Colonic mucosa (tissue), 4 donors: ENCODE measurements around the gene GNG13. TPM values are rescaled to one million over a fixed set of nuclear protein-coding genes. Genes with fewer than 3 reads are reported as not detected.

Source experiments
- DNase-seq: peaks from one replicate; pipeline ENCODE4 v3.0.0-alpha.2; 2020
- H3K27ac ChIP-seq: fragments of 200-600 bp; one replicate; pipeline ENCODE4 v1.8.0; 2021
- H3K27me3 ChIP-seq: fragments of 200-600 bp; one replicate; pipeline ENCODE4 v1.8.0; 2021
- H3K36me3 ChIP-seq: fragments of 200-600 bp; one replicate; pipeline ENCODE4 v1.8.0; 2021
- H3K4me1 ChIP-seq: fragments of 200-600 bp; one replicate; pipeline ENCODE4 v1.8.0; 2021; ENCODE audit warnings: mild to moderate bottlenecking
- H3K4me3 ChIP-seq: fragments of 200-600 bp; one replicate; pipeline ENCODE4 v1.8.0; 2021
- H3K9ac ChIP-seq, 2 donors: one replicate each; pipeline ENCODE4 v1.7.0; 2013; ENCODE audit warnings: control low read depth in 2 of 2, low read depth in 2 of 2, low read length in 2 of 2
- H3K9me3 ChIP-seq: fragments of 200-600 bp; one replicate; pipeline ENCODE4 v1.8.0; 2021
- intact Hi-C: fragments of 100-400 bp; cut with DNase I; formaldehyde crosslinking; loops from one replicate; pipeline ENCODE4 v1.14.1; 2022
- total RNA-seq, 2 donors: library from RNA; stranded (reverse); fragmentation: NEBNext Ultra II Directional in 1 of 2; extraction: Animal tissue kit (Norgen Biotek cat#: 25700) in 1 of 2; gene quantifications; one replicate each; pipeline ENCODE4 v1.2.1, GENCODE V29; 2021
- TF ChIP-seq, protein P1 (sequence below): fragments of 200-600 bp; IDR thresholded peaks from one replicate; pipeline ENCODE4 v1.8.0; 2022; ENCODE audit warnings: antibody characterized with exemption, mild to moderate bottlenecking
- donor health status: healthy.
- donor health status: DM: no; HTN: no; CAD: no.
- donor health status: DM: no; HTN: no; CAD: no.

The GNG13 gene
- total RNA-seq, 2 donors from 2014 or later: 0.24 TPM; not detected in 1

DNA sequence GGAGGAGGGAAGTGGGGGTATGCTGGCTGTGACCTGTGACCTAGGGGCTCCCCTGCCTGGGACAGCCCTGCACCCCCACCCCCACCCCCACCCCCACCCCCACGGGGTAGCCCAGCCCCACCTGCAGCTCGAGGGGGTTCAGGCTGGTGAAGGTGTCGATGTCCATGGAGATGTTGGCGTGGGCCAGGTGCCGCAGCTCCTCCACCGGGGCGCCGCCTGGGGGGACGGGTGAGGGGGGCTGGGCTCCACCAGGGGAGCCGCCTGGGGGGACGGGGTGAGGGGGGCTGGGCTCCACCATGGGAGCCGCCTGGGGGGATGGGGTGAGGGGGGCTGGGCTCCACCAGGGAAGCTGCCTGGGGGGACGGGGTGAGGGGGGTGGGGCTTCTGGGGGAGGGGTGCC, 30.1 kb downstream of the GNG13 start:
- Histone ChIP-seq H3K4me3 (no peak overlapping the region), H3K27ac (no peak overlapping the region), H3K27me3 (no peaks in the 10 kb centered on the region), H3K9ac (no peak overlapping the region), H3K4me1 (no peaks in the 10 kb centered on the region), H3K9me3 (no peaks in the 10 kb centered on the region), H3K36me3 (no peaks in the 10 kb centered on the region)
- intact Hi-C loops: no loop called here
- DNase-seq: no peak
- TF ChIP-seq, protein P1, sequence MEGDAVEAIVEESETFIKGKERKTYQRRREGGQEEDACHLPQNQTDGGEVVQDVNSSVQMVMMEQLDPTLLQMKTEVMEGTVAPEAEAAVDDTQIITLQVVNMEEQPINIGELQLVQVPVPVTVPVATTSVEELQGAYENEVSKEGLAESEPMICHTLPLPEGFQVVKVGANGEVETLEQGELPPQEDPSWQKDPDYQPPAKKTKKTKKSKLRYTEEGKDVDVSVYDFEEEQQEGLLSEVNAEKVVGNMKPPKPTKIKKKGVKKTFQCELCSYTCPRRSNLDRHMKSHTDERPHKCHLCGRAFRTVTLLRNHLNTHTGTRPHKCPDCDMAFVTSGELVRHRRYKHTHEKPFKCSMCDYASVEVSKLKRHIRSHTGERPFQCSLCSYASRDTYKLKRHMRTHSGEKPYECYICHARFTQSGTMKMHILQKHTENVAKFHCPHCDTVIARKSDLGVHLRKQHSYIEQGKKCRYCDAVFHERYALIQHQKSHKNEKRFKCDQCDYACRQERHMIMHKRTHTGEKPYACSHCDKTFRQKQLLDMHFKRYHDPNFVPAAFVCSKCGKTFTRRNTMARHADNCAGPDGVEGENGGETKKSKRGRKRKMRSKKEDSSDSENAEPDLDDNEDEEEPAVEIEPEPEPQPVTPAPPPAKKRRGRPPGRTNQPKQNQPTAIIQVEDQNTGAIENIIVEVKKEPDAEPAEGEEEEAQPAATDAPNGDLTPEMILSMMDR: no peak

DNA sequence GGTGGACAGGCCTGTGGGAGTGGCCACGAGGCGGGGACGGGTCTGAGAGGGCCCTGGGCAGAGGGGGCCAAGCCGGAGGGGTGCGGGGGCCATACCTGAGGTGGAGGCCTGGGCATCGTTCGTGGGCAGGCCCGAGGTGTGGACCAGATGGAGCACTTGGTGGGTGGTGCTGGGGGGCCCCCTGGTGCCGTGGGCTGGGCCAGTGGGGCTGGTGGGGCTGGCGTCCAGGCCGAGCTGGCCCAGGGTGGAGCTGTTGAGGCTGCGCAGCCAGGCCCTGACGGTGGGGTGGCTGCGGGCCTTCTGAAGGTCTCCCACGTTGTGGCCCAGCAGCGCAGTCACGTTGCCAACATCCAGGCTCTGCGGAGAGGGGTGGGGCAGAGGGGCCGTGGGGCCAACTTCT, 30.6 kb downstream of the GNG13 start:
- no peaks in the 10 kb centered on the region for H3K36me3 ChIP-seq
- intact Hi-C loops: no loop called here
- DNase-seq: no peak
- no peaks in the 10 kb centered on the region for H3K4me1 ChIP-seq
- H3K27ac ChIP-seq: no peak overlapping the region
- H3K4me3 ChIP-seq: no peak overlapping the region
- no peak overlapping the region for H3K9ac ChIP-seq
- no peaks in the 10 kb centered on the region for H3K27me3 ChIP-seq
- H3K9me3 ChIP-seq: no peaks in the 10 kb centered on the region
- TF ChIP-seq, protein P1: no peak

DNA sequence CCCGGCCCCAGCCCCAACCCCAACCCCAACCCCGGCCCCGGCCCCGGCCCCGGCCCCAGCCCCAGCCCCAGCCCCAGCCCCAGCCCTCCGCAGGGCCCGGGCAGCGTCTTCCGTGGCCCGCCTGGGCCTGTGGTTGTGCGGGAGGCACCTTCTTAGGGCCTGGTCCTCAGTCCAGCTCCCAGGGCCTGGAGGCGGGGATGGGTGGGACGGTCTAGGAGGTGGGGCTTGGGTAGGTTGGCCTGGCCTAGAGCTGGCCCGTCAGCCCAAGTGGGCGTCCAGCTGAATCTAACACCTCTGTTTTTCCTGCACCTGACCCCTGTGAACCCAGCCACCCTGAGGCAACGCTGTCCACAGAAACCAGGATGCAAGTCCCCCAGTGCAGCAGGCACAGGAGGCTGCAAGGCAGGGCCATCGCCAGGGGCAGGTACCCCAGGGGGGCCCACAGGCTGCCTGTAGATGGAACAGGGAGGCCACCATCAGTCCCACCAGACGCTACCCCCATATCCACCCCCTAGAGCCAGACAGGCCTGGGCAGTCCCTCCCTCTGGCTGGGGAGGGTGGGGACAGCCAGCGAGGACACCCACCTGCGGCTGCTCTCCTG, 31.2 kb downstream of the GNG13 start:
- Histone ChIP-seq H3K4me1 (no peaks in the 10 kb centered on the region), H3K9me3 (no peaks in the 10 kb centered on the region), H3K36me3 (no peaks in the 10 kb centered on the region), H3K27ac (no peak overlapping the region), H3K4me3 (no peak overlapping the region), H3K9ac (no peak overlapping the region), H3K27me3 (no peaks in the 10 kb centered on the region)
- no peak for DNase-seq
- intact Hi-C loops: no loop called here
- TF ChIP-seq, protein P1: no peak

DNA sequence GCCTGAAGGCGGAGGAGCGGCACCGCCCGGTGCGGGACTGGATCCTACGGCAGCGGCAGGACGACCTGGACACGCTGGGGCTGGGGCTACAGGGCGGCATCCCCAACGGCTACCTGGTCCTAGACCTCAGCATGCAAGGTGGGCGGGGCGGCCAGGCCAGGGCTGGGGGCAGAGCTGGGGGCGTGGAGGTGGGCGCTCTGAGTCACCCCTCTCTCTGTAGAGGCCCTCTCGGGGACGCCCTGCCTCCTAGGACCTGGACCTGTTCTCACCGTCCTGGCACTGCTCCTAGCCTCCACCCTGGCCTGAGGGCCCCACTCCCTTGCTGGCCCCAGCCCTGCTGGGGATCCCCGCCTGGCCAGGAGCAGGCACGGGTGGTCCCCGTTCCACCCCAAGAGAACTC, 32.1 kb downstream of the GNG13 start:
- Histone ChIP-seq H3K9ac (no peak overlapping the region), H3K9me3 (no peaks in the 10 kb centered on the region), H3K4me3 (no peak overlapping the region), H3K36me3 (no peaks in the 10 kb centered on the region), H3K27me3 (no peaks in the 10 kb centered on the region), H3K27ac (no peak overlapping the region), H3K4me1 (no peaks in the 10 kb centered on the region)
- intact Hi-C loops: no loop called here
- TF ChIP-seq, protein P1: no peak
- no peak for DNase-seq

DNA sequence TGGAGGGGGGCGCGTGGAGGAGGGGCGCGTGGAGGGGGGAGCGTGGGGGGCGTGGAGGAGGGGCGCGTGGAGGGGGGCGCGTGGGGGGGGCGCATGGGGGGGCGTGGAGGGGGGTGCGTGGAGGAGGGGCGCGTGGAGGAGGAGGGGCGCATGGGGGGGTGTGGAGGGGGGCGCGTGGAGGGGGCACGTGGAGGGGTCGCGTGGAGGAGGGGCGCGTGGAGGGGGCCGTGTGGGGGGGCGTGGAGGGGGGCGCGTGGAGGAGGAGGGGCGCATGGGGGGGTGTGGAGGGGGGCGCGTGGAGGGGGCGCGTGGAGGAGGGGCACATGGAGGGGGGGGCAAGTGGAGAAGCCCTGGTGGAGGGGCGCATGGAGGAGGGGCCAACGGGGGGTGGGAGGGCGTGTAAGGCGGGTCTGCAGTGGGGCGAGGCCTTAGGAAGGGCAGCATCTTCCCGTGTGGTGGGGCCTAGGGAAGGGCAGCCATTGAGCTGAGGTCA, 32.7 kb downstream of the GNG13 start:
- intact Hi-C loops: no loop called here
- TF ChIP-seq, protein P1: no peak
- no peak overlapping the region for H3K4me3 ChIP-seq

More for the DNA sequence above, 32.7 kb downstream of the GNG13 start:
- no peak for DNase-seq
- no peaks in the 10 kb centered on the region for H3K36me3 ChIP-seq
- no peak overlapping the region for H3K9ac ChIP-seq
- no peaks in the 10 kb centered on the region for H3K4me1 ChIP-seq
- no peaks in the 10 kb centered on the region for H3K27me3 ChIP-seq
- no peak overlapping the region for H3K27ac ChIP-seq
- H3K9me3 ChIP-seq: no peaks in the 10 kb centered on the region
